NT2/D1 (cell line): ENCODE results near the gene NRM.

Experiments
- SUZ12 ChIP-seq: IDR thresholded peaks from 2 replicates; pipeline ENCODE4 v1.6.1; 2011; ENCODE audit not compliant: insufficient read length, insufficient read depth; ENCODE audit errors: extremely low read depth
- YY1 ChIP-seq: IDR thresholded peaks from 2 replicates; pipeline ENCODE4 v1.6.1; 2011; ENCODE audit not compliant: insufficient read length, insufficient read depth
- ZNF274 ChIP-seq: IDR thresholded peaks from 2 replicates; pipeline ENCODE4 v1.6.1; 2011; ENCODE audit warnings: mild to moderate bottlenecking, low read depth, low read length

GRCh38 chr6:30714263-30714662 lies 23.5 kb upstream of the NRM start:
- TF ChIP-seq SUZ12, result no peak
- no peak for TF ChIP-seq YY1
- no peak for TF ChIP-seq ZNF274
